H9 (cell line): ENCODE results near the gene FBRSL1. TPM values are rescaled to one million over a fixed set of nuclear protein-coding genes. Genes with fewer than 3 reads are reported as not detected.

Experiments
- DNase-seq: peaks from one replicate; pipeline ENCODE4 v3.0.0-alpha.2; 2017
- H2AFZ ChIP-seq: one replicate; pipeline ENCODE4 v1.6.1; 2013; ENCODE audit warnings: mild to moderate bottlenecking, low read length, control low read depth, moderate library complexity
- H2AK5ac ChIP-seq: 2 replicates; pipeline ENCODE4 v1.6.1; 2013; ENCODE audit warnings: low read length, control low read depth, mixed read lengths; ENCODE audit not compliant: insufficient read length
- H2BK120ac ChIP-seq: one replicate; pipeline ENCODE4 v1.6.1; 2013; ENCODE audit warnings: low read depth, mild to moderate bottlenecking, low read length, control low read depth, inconsistent platforms; ENCODE audit not compliant: poor library complexity, severe bottlenecking
- H2BK12ac ChIP-seq: 2 replicates; pipeline ENCODE4 v1.6.1; 2013; ENCODE audit warnings: low read length, control low read depth, mixed read lengths, low read depth; ENCODE audit not compliant: insufficient read length
- H2BK15ac ChIP-seq: 2 replicates; pipeline ENCODE4 v1.6.1; 2013; ENCODE audit warnings: low read depth, low read length, control low read depth
- H2BK20ac ChIP-seq: one replicate; pipeline ENCODE4 v1.6.1; 2013; ENCODE audit warnings: low read depth, mild to moderate bottlenecking, low read length, control low read depth, inconsistent platforms; ENCODE audit not compliant: poor library complexity, severe bottlenecking
- H2BK5ac ChIP-seq: 2 replicates; pipeline ENCODE4 v1.6.1; 2013; ENCODE audit warnings: low read length, control low read depth, mixed read lengths; ENCODE audit not compliant: insufficient read length
- H3K14ac ChIP-seq: 2 replicates; pipeline ENCODE4 v1.6.1; 2013; ENCODE audit warnings: low read length, control low read depth; ENCODE audit not compliant: insufficient read depth
- H3K18ac ChIP-seq: 2 replicates; pipeline ENCODE4 v1.6.1; 2013; ENCODE audit warnings: low read depth, mild to moderate bottlenecking, mixed read lengths, low read length, control low read depth; ENCODE audit not compliant: insufficient read length
- H3K23ac ChIP-seq: 2 replicates; pipeline ENCODE4 v1.6.1; 2013; ENCODE audit warnings: low read length, control low read depth, mixed read lengths, low read depth; ENCODE audit not compliant: insufficient read length
- H3K23me2 ChIP-seq: 2 replicates; pipeline ENCODE4 v1.6.1; 2013; ENCODE audit warnings: low read depth, mild to moderate bottlenecking, mixed read lengths, low read length, control low read depth; ENCODE audit not compliant: insufficient read length, poor library complexity, severe bottlenecking
- H3K27ac ChIP-seq: 2 replicates; pipeline ENCODE4 v1.5.1; 2013; ENCODE audit warnings: low read length, control low read depth, mixed read lengths, low read depth; ENCODE audit not compliant: insufficient read length
- H3K27me3 ChIP-seq: 2 replicates; pipeline ENCODE4 v1.6.1; 2013; ENCODE audit warnings: low read length, control low read depth, inconsistent platforms; ENCODE audit not compliant: insufficient read depth
- H3K4ac ChIP-seq: 2 replicates; pipeline ENCODE4 v1.6.1; 2013; ENCODE audit warnings: low read depth, mild to moderate bottlenecking, control low read depth, inconsistent platforms, low read length, moderate library complexity
- H3K4me1 ChIP-seq: 2 replicates; pipeline ENCODE4 v1.6.1; 2013; ENCODE audit warnings: low read length, control low read depth, inconsistent platforms; ENCODE audit not compliant: insufficient read depth
- H3K4me2 ChIP-seq: 2 replicates; pipeline ENCODE4 v1.6.1; 2013; ENCODE audit warnings: low read length, control low read depth, mixed read lengths; ENCODE audit not compliant: insufficient read length, insufficient read depth
- H3K56ac ChIP-seq: 2 replicates; pipeline ENCODE4 v1.6.1; 2013; ENCODE audit warnings: low read depth, mild to moderate bottlenecking, mixed read lengths, low read length, control low read depth; ENCODE audit not compliant: insufficient read length
- H3K79me1 ChIP-seq: 2 replicates; pipeline ENCODE4 v1.6.1; 2013; ENCODE audit warnings: low read depth, mild to moderate bottlenecking, moderate library complexity, low read length, control low read depth, inconsistent platforms; ENCODE audit not compliant: insufficient read depth, poor library complexity, severe bottlenecking
- H3K79me2 ChIP-seq: 2 replicates; pipeline ENCODE4 v1.6.1; 2013; ENCODE audit warnings: low read length, control low read depth, inconsistent platforms; ENCODE audit not compliant: insufficient read depth
- H3K9ac ChIP-seq: 2 replicates; pipeline ENCODE4 v1.6.1; 2013; ENCODE audit warnings: low read length, control low read depth, mixed read lengths; ENCODE audit not compliant: insufficient read length; ENCODE audit errors: extremely low read depth
- H3K9me3 ChIP-seq: one replicate; pipeline ENCODE4 v1.6.1; 2013; ENCODE audit warnings: low read depth, low read length, inconsistent platforms; ENCODE audit not compliant: control insufficient read depth
- H3T11ph ChIP-seq: one replicate; pipeline ENCODE4 v1.6.1; 2013; ENCODE audit warnings: mild to moderate bottlenecking, low read length, control low read depth, inconsistent platforms
- H4K20me1 ChIP-seq: one replicate; pipeline ENCODE4 v1.6.1; 2013; ENCODE audit not compliant: control insufficient read depth, insufficient read length, insufficient read depth
- H4K5ac ChIP-seq: 2 replicates; pipeline ENCODE4 v1.6.1; 2013; ENCODE audit warnings: low read depth, mild to moderate bottlenecking, mixed read lengths, low read length, control low read depth; ENCODE audit not compliant: insufficient read length
- H4K8ac ChIP-seq: replicated peaks from 2 replicates; pipeline ENCODE4 v1.6.1; 2013; ENCODE audit warnings: low read length, control low read depth, mixed read lengths, low read depth; ENCODE audit not compliant: insufficient read length
- H4K91ac ChIP-seq: 2 replicates; pipeline ENCODE4 v1.6.1; 2013; ENCODE audit warnings: low read depth, mild to moderate bottlenecking, moderate library complexity, mixed read lengths, low read length, control low read depth; ENCODE audit not compliant: insufficient read length
- H3K27ac Mint-ChIP-seq, 3 experiments: 2 replicates in 2 of 3; 3 replicates in 1 of 3; pipeline ENCODE4 v1.8.0; 2020 to 2021; ENCODE audit warnings: mixed read lengths in 3 of 3, mild to moderate bottlenecking in 1 of 3, moderate library complexity in 1 of 3
- H3K27me3 Mint-ChIP-seq: 2 replicates; pipeline ENCODE4 v1.8.0; 2021; ENCODE audit warnings: low read depth, mild to moderate bottlenecking, moderate library complexity, mixed read lengths
- H3K36me3 Mint-ChIP-seq, 3 experiments: 2 replicates in 2 of 3; 3 replicates in 1 of 3; pipeline ENCODE4 v1.8.0; 2020 to 2021; ENCODE audit warnings: low read depth in 3 of 3, mixed read lengths in 3 of 3; ENCODE audit not compliant: insufficient read depth in 1 of 3
- H3K4me1 Mint-ChIP-seq, 2 experiments: 2 replicates each; pipeline ENCODE4 v1.8.0; 2020; ENCODE audit warnings: mixed read lengths in 2 of 2
- H3K4me3 Mint-ChIP-seq, 2 experiments: 2 replicates in 1 of 2; 3 replicates in 1 of 2; pipeline ENCODE4 v1.8.0; 2020 to 2021; ENCODE audit warnings: mild to moderate bottlenecking in 2 of 2, mixed read lengths in 2 of 2, moderate library complexity in 1 of 2
- H3K9me3 Mint-ChIP-seq, 2 experiments: 2 replicates in 1 of 2; 3 replicates in 1 of 2; pipeline ENCODE4 v1.8.0; 2020; ENCODE audit warnings: mild to moderate bottlenecking in 2 of 2, mixed read lengths in 2 of 2, moderate library complexity in 1 of 2
- CTCF ChIP-seq: fragments of 200-600 bp; sonication (generic); conservative IDR thresholded peaks from 3 replicates; pipeline ENCODE4 v1.8.0; 2021; ENCODE audit warnings: antibody characterized with exemption, mild to moderate bottlenecking
- WGBS: extraction: QIAGEN DNeasy Blood & Tissue Kit; methylation state at CpG from one replicate; pipeline ENCODE4 v1.1.7; 2013; ENCODE audit warnings: missing lambda C conversion rate, low lambda C conversion rate, mixed read lengths; ENCODE audit not compliant: insufficient read length; ENCODE audit errors: extremely low coverage; 5-methylcytosine and 5-hydroxymethylcytosine counted together
- total RNA-seq: library from RNA; stranded (reverse); gene quantifications from 2 replicates; pipeline ENCODE4 v1.2.1, GENCODE V29; 2021

The FBRSL1 gene
- total RNA-seq, 1 experiment from 2014 or later, result 90.8 TPM

GRCh38 chr12:132543298-132544079 lies 53.5 kb downstream of the FBRSL1 start:
- H2BK20ac ChIP-seq, result no peak overlapping the region
- H3T11ph ChIP-seq, result no peak overlapping the region
- Mint-ChIP-seq H3K9me3 (no peaks in the 10 kb centered on the region), H3K4me3 (no peak overlapping the region), H3K4me1 (peaks cover 3% of the 10 kb centered on the region in 2 experiments), H3K27me3 (peaks cover 78% of the 10 kb centered on the region), H3K36me3 (no peaks in the 10 kb centered on the region; a peak in 1 of 7 replicates), H3K27ac (no peak overlapping the region)
- no peak overlapping the region for H3K56ac ChIP-seq
- no peak overlapping the region for H4K5ac ChIP-seq
- H2BK120ac ChIP-seq, result no peak overlapping the region
- no peak overlapping the region for H2BK12ac ChIP-seq
- H3K4me1 ChIP-seq, result no peaks in the 10 kb centered on the region
- H3K9me3 ChIP-seq, result no peaks in the 10 kb centered on the region
- H3K79me1 ChIP-seq, result no peaks in the 10 kb centered on the region
- no peak overlapping the region for H2BK5ac ChIP-seq
- no peak overlapping the region for H3K4me2 ChIP-seq
- no peak overlapping the region for H2AFZ ChIP-seq
- TF ChIP-seq CTCF, result no peak
- H3K4ac ChIP-seq, result no peak overlapping the region
- H3K23ac ChIP-seq, result no peak overlapping the region
- H3K14ac ChIP-seq, result no peak overlapping the region
- H4K91ac ChIP-seq, result no peak overlapping the region
- H3K27me3 ChIP-seq, result peaks cover 35% of the 10 kb centered on the region; the same call in 1 of the 2 replicates
- H2AK5ac ChIP-seq, result no peak overlapping the region
- DNase-seq, result no peak
- H4K8ac ChIP-seq, result no peak overlapping the region
- no peaks in the 10 kb centered on the region for H4K20me1 ChIP-seq
- no peaks in the 10 kb centered on the region for H3K79me2 ChIP-seq
- no peak overlapping the region for H3K18ac ChIP-seq
- no peak overlapping the region for H3K9ac ChIP-seq
- no peaks in the 10 kb centered on the region for H3K23me2 ChIP-seq
- no peak overlapping the region for H2BK15ac ChIP-seq
- H3K27ac ChIP-seq, result no peak overlapping the region
- no CpG with 5 or more reads among the region's 27 CpGs for WGBS
